ENCODE results near the gene GLIS1. TPM values are rescaled to one million over a fixed set of nuclear protein-coding genes. Genes with fewer than 3 reads are reported as not detected.

GLIS1 gene
- total and polyA plus RNA-seq, 10 of the 15 experiments (the other 5 are each of a cell fraction or from before 2014, with no cell fraction given): not detected

DNA sequence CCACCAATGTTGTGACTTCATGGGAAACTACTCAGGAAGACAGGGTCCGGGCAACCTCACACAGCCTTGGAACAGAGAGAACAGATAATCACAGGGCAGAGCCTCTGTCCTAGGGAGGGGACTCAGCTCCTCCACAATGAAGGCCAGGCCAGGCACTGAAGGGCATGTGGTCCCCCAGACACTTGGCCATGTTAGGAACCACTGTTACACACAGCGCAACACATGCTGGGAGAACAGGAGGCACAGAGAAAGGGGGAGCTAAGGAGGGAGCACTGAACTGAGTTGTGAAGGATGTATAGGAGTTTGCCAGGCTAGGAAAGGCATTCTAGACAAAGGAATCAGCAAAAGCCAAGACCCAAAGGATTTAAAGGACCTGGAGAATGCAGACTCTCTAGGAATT is 152.2 kb downstream of the GLIS1 start (continued):
- TF ChIP-seq SPI1 (IDR thresholded peaks at IDR 0.05; ENCODE audit: borderline replicate concordance, insufficient read depth, low read depth, low read length) (no peak), KAT2A (conservative IDR thresholded peaks at IDR 0.05; ENCODE audit: control insufficient read depth, low read depth, low read length) (no peak)

DNA sequence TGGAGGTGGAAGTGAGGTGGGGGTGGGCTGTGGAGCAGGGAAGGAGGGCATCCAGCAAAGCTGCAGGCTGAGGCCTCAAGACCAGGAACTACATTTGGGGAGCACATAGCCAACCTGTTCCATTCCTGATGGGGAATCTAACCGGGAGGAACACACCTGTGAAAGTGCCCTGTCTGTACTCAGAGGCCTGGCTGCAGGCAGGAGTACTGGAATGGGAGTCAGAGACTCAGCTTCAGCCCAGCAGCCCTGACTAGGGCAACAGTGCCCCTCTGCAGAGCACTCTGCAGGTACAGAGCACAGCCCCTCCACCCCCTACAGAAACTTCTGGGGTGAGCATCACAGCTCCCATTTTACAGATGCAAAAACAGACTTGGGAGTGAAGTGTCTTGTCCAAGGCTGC is 153.4 kb downstream of the GLIS1 start:
- 0% methylated on average over 1 of the region's 1 CpG for WGBS (ENCODE audit: insufficient coverage, insufficient replicate concordance, low lambda C conversion rate, missing lambda C conversion rate)
- H3K79me2 ChIP-seq (ENCODE audit: control insufficient read depth, insufficient read depth, low read length): no peaks in the 10 kb centered on the region
- no peak for FAIRE-seq
- in situ Hi-C loops (cut with MboI): no loop called here
- no peak for ATAC-seq
- intact Hi-C loops (cut with micrococcal nuclease; ENCODE audit: unreplicated experiment): no loop called here
- H3K9ac ChIP-seq (ENCODE audit: control insufficient read depth, insufficient read depth, low read length): no peak overlapping the region
- BruUV-seq (replicated peaks): no TSS peak
- no peak overlapping the region for H3K4me3 ChIP-seq
- DNase-seq (ENCODE audit: low read depth, low spot score): no peak
- CTCF ChIA-PET: no interaction called here
- no peak for TF ChIP-seq PAX8 (IDR thresholded peaks at IDR 0.05)
- TF ChIP-seq RAD21 (IDR thresholded peaks at IDR 0.05; ENCODE audit: insufficient read depth, low read depth, low read length): no peak
- TF ChIP-seq, protein P1, sequence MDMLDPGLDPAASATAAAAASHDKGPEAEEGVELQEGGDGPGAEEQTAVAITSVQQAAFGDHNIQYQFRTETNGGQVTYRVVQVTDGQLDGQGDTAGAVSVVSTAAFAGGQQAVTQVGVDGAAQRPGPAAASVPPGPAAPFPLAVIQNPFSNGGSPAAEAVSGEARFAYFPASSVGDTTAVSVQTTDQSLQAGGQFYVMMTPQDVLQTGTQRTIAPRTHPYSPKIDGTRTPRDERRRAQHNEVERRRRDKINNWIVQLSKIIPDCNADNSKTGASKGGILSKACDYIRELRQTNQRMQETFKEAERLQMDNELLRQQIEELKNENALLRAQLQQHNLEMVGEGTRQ (IDR thresholded peaks at IDR 0.05; ENCODE audit: borderline replicate concordance, low read depth, low read length): no peak
- no peak for TF ChIP-seq SMC3 (IDR thresholded peaks at IDR 0.05; ENCODE audit: borderline replicate concordance, low read length)
- TF ChIP-seq SRF (IDR thresholded peaks at IDR 0.05; ENCODE audit: low read depth in 2 of 2, low read length in 2 of 2): no peak
- no peak for TF ChIP-seq RBBP5 (conservative IDR thresholded peaks at IDR 0.05)
- TF ChIP-seq MXI1 (IDR thresholded peaks at IDR 0.05; ENCODE audit: low read depth, low read length): no peak
- no peak for TF ChIP-seq TCF7 (IDR thresholded peaks at IDR 0.05; ENCODE audit: borderline replicate concordance)
- no peaks in the 10 kb centered on the region for H3K9me3 ChIP-seq (replicated peaks; ENCODE audit: control insufficient read depth, insufficient read depth, low read length)
- H3K27ac ChIP-seq (ENCODE audit: control insufficient read depth, insufficient read depth): no peak overlapping the region
- SMC1A ChIA-PET (ENCODE audit: uncharacterized antibody, unreplicated experiment): no interaction called here
- H2AFZ ChIP-seq (ENCODE audit: control insufficient read depth, low read depth, low read length): no peak overlapping the region
- POLR2A ChIA-PET: no interaction called here
- no peak overlapping the region for H3K4me2 ChIP-seq (ENCODE audit: control insufficient read depth, insufficient read depth)
- RAD21 ChIA-PET (ENCODE audit: unreplicated experiment): no interaction called here
- H3K36me3 ChIP-seq (ENCODE audit: control insufficient read depth in 2 of 2, insufficient read depth in 2 of 2, low read length in 1 of 2): no peaks in the 10 kb centered on the region
- no peaks in the 10 kb centered on the region for H4K20me1 ChIP-seq (ENCODE audit: control insufficient read depth, insufficient read depth)
- H3K4me1 ChIP-seq (ENCODE audit: control insufficient read depth, insufficient read depth, low read length): no peaks in the 10 kb centered on the region
- peaks cover 0 to 3% of the 10 kb centered on the region in 2 experiments; a peak in 2 of 4 replicates for H3K27me3 ChIP-seq (replicated peaks in 1 of 2; ENCODE audit: control insufficient read depth in 2 of 2, insufficient read depth in 2 of 2, low read length in 1 of 2)

Data from GM12878 (cell line).